Measurements from ENCODE around the gene NGFR.

- TF ChIP-seq ZNF175 (tag by site-specific recombination; IDR thresholded peaks at IDR 0.05) (no peak), ZSCAN18 (tag by site-specific recombination; IDR thresholded peaks at IDR 0.05) (no peak), CTCF (tag by site-specific recombination; IDR thresholded peaks at IDR 0.05) (no peak), ZBTB26 (tag by site-specific recombination; optimal IDR thresholded peaks at IDR 0.05) (no peak), ZSCAN5A (tag by site-specific recombination; IDR thresholded peaks at IDR 0.05) (no peak)
Measured at GRCh38 chr17:49547566-49547965, 52.5 kb downstream of the NGFR start.

All from HEK293 (cell line).